BE2C (cell line): Measurements from ENCODE around the gene PCDHGA4.
"Not testable (repeated sequence)": the region's sequence is repeated elsewhere in the genome, so short reads cannot be mapped to it uniquely, and the experiment has no call there.

Experiments
- DNase-seq: peaks from one replicate; pipeline ENCODE4 v3.0.0-alpha.2; 2020
- H3K27me3 ChIP-seq: fragments of 250-450 bp; sonication (Bioruptor Pico); 2 replicates; pipeline ENCODE4 v1.5.1; 2020; ENCODE audit warnings: mild to moderate bottlenecking
- H3K36me3 ChIP-seq: fragments of 250-450 bp; sonication (Bioruptor Pico); 2 replicates; pipeline ENCODE4 v1.5.1; 2020; ENCODE audit warnings: mild to moderate bottlenecking
- H3K4me1 ChIP-seq: fragments of 250-450 bp; sonication (Bioruptor Pico); 2 replicates; pipeline ENCODE4 v1.5.1; 2020
- H3K4me3 ChIP-seq: 2 replicates; pipeline ENCODE4 v1.5.1; 2011; ENCODE audit warnings: low read depth, low read length
- H3K9me3 ChIP-seq: fragments of 250-450 bp; sonication (Bioruptor Pico); 2 replicates; pipeline ENCODE4 v1.5.1; 2020
- TF ChIP-seq, protein P1 (sequence below): IDR thresholded peaks from 2 replicates; pipeline ENCODE4 v1.5.1; 2012; ENCODE audit warnings: mild to moderate bottlenecking, low read depth, low read length

PCDHGA4 gene

DNA sequence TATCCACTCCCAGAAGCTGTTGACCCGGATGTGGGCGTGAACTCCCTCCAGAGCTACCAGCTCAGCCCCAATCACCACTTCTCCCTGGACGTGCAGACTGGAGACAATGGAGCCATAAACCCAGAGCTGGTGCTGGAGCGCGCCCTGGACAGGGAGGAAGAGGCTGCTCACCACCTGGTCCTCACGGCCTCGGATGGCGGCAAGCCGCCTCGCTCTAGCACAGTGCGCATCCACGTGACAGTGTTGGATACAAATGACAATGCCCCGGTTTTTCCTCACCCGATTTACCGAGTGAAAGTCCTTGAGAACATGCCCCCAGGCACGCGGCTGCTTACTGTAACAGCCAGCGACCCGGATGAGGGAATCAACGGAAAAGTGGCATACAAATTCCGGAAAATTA is 38.4 kb downstream of the PCDHGA4 start:
- Histone ChIP-seq H3K27me3 (no peaks in the 10 kb centered on the region), H3K4me1 (no peaks in the 10 kb centered on the region), H3K9me3 (no peaks in the 10 kb centered on the region), H3K4me3 (no peak overlapping the region), H3K36me3 (no peaks in the 10 kb centered on the region)
- DNase-seq: no peak
- TF ChIP-seq, protein P1, sequence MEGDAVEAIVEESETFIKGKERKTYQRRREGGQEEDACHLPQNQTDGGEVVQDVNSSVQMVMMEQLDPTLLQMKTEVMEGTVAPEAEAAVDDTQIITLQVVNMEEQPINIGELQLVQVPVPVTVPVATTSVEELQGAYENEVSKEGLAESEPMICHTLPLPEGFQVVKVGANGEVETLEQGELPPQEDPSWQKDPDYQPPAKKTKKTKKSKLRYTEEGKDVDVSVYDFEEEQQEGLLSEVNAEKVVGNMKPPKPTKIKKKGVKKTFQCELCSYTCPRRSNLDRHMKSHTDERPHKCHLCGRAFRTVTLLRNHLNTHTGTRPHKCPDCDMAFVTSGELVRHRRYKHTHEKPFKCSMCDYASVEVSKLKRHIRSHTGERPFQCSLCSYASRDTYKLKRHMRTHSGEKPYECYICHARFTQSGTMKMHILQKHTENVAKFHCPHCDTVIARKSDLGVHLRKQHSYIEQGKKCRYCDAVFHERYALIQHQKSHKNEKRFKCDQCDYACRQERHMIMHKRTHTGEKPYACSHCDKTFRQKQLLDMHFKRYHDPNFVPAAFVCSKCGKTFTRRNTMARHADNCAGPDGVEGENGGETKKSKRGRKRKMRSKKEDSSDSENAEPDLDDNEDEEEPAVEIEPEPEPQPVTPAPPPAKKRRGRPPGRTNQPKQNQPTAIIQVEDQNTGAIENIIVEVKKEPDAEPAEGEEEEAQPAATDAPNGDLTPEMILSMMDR: no peak

DNA sequence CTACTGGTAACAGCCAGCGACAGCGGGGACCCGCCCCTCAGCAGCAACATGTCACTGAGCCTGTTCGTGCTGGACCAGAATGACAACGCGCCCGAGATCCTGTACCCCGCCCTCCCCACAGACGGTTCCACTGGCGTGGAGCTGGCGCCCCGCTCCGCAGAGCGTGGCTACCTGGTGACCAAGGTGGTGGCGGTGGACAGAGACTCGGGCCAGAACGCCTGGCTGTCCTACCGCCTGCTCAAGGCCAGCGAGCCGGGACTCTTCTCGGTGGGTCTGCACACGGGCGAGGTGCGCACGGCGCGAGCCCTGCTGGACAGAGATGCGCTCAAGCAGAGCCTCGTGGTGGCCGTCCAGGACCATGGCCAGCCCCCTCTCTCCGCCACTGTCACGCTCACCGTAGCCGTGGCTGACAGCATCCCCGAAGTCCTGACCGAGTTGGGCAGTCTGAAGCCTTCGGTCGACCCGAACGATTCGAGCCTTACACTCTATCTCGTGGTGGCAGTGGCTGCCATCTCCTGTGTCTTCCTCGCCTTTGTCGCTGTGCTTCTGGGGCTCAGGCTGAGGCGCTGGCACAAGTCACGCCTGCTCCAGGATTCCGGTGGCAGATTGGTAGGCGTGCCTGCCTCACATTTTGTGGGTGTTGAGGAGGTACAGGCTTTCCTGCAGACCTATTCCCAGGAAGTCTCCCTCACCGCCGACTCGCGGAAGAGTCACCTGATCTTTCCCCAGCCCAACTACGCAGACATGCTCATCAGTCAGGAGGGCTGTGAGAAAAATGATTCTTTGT is 39.8 kb downstream of the PCDHGA4 start:
- not testable (repeated sequence) for H3K9me3 ChIP-seq, DNase-seq, H3K27me3 ChIP-seq, H3K36me3 ChIP-seq, H3K4me1 ChIP-seq, H3K4me3 ChIP-seq

DNA sequence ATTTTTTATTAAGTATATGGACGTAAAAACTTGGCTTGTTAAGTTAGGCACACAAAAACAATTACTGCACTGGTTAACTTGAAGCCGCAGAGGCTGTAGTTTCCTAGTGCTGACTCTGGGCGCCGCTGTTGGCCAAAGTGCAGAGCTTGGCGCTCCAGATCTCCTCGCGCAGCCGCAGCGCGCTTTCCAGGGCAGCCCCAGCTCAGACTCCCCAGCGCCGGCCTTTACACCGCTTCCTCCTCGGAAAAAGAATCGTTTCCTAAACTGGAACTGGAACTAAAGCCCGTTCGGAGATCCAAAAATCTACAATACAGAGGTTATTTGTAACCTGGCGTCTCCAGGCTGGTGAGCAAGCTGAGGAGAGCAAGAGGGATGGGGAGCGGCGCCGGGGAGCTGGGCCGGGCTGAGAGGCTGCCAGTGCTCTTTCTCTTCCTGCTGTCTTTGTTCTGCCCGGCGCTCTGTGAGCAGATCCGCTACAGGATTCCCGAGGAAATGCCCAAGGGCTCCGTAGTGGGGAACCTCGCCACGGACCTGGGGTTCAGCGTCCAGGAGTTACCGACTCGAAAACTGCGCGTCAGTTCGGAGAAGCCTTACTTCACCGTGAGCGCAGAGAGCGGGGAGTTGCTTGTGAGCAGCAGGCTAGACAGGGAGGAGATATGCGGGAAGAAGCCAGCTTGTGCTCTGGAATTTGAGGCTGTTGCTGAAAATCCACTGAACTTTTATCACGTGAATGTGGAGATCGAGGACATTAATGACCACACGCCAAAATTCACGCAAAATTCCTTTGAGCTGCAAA is 43.1 kb downstream of the PCDHGA4 start, which contains the start of gene PCDHGB5:
Gene PCDHGB5 (plus strand): TSS at position 192 of the 796 bp plus-strand sequence. CDS start 181 bp downstream, at position 373.
- not testable (repeated sequence) for DNase-seq, H3K9me3 ChIP-seq, H3K27me3 ChIP-seq, H3K36me3 ChIP-seq, H3K4me1 ChIP-seq, H3K4me3 ChIP-seq

DNA sequence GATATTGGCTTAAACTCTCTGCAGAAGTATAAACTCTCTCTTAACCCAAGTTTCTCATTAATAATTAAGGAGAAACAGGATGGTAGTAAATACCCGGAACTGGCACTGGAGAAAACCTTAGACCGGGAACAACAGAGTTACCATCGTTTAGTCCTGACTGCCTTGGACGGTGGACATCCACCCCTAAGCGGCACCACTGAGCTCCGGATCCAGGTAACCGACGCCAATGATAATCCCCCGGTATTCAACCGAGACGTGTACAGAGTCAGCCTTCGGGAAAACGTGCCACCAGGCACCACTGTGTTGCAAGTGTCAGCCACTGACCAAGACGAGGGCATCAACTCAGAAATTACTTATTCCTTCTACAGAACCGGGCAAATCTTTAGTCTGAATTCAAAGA is 43.8 kb downstream of the PCDHGA4 start:
- no peak for DNase-seq
- no peaks in the 10 kb centered on the region; the same call in none of the 2 replicates for H3K36me3 ChIP-seq
- no peaks in the 10 kb centered on the region for H3K9me3 ChIP-seq
- H3K4me3 ChIP-seq: no peak overlapping the region
- H3K4me1 ChIP-seq: no peaks in the 10 kb centered on the region
- TF ChIP-seq, protein P1: no peak
- no peaks in the 10 kb centered on the region for H3K27me3 ChIP-seq

DNA sequence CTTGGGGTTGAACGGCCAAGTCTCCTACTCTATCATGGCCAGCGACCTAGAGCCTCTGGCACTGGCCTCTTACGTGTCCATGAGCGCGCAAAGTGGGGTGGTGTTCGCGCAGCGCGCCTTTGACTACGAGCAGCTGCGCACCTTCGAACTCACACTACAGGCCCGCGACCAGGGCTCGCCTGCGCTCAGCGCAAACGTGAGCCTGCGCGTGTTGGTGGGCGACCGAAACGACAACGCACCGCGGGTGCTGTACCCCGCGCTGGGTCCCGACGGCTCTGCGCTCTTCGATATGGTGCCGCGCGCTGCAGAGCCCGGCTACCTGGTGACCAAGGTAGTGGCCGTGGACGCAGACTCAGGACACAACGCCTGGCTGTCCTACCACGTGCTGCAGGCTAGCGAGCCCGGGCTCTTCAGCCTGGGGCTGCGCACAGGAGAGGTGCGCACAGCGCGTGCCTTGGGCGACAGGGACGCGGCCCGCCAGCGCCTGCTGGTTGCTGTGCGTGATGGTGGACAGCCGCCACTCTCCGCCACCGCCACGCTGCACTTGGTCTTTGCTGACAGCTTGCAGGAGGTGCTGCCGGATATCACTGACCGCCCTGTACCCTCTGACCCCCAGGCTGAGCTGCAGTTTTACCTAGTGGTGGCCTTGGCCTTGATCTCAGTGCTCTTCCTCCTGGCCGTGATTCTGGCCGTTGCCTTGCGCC is 44.9 kb downstream of the PCDHGA4 start:
- Histone ChIP-seq H3K9me3 (no peaks in the 10 kb centered on the region), H3K4me1 (no peaks in the 10 kb centered on the region), H3K27me3 (no peaks in the 10 kb centered on the region), H3K36me3 (no peaks in the 10 kb centered on the region; the same call in none of the 2 replicates), H3K4me3 (no peak overlapping the region)
- TF ChIP-seq, protein P1: no peak
- no peak for DNase-seq

DNA sequence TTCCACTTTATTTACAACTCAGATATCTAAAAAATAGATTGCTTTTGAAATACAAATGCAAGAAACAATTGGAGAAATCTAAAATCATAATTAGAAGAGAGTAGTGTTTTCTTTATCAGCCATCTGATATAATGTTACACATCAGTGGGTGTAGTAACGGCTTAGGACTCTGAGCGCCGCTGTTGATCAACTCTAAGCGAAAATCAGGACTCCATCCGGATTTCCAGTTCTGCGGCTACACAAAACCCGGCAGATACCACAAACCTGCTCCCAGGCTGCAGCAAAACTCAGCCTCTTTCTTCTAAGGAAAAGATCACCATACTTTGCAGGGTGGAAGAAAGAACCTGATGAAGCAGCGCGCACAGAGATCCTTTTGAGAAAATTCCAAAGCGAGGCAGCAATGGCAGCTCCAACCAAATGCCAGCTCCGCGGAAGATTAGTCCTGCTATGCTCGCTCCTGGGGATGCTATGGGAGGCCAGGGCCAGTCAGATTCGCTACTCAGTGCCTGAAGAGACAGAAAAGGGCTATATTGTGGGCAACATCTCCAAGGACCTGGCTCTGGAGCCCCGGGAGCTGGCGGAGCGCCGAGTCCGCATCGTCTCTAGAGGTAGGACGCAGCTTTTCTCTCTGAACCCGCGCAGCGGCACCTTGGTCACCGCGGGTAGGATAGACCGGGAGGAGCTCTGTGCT is 47.9 kb downstream of the PCDHGA4 start, which contains the start of gene PCDHGA9:
Gene PCDHGA9 (plus strand): TSS at position 226 of the 691 bp plus-strand sequence. CDS start 175 bp downstream, at position 401.
- no peaks in the 10 kb centered on the region; the same call in none of the 2 replicates for H3K36me3 ChIP-seq
- no peaks in the 10 kb centered on the region for H3K27me3 ChIP-seq
- DNase-seq: no peak
- no peak within 1 kb of the TSS for H3K4me3 ChIP-seq
- TF ChIP-seq, protein P1: peak; percentile 55
- H3K9me3 ChIP-seq: no peaks in the 10 kb centered on the region; the same call in none of the 2 replicates
- H3K4me1 ChIP-seq: no peaks in the 10 kb centered on the region
